D721Med (cell line): ENCODE results near the gene ACAD11.

ENCODE experiments used
- DNase-seq: peaks from one replicate; pipeline ENCODE4 v3.0.0; 2011; ENCODE audit warnings: low spot score; ENCODE audit not compliant: insufficient read length
- FAIRE-seq: peaks from 2 replicates; lab custom pipeline; 2011; peaks lifted over from hg19 to GRCh38; lab: Jason Lieb, UNC
- CTCF ChIP-seq: IDR thresholded peaks from 2 replicates; pipeline ENCODE4 v1.5.1; 2012; ENCODE audit warnings: mild to moderate bottlenecking, control low read depth; ENCODE audit not compliant: insufficient read depth; ENCODE audit errors: missing control alignments

Gene ACAD11

GRCh38 chr3:132659365-132660051, at the start of gene ACAD11:
Gene ACAD11 (minus strand): TSS chr3:132659809. CDS start chr3:132659751, 58 bp downstream.
- peak; percentile 29 for DNase-seq
- FAIRE-seq: no peak

GRCh38 chr3:132703733-132704132, 44.1 kb upstream of the ACAD11 start:
- DNase-seq: no peak
- no peak for FAIRE-seq
- TF ChIP-seq CTCF: no peak

More at GRCh38 chr3:132659365-132660051, at the start of gene ACAD11:
- peak; percentile 58 for TF ChIP-seq CTCF

GRCh38 chr3:132695422-132695821, 35.8 kb upstream of the ACAD11 start:
- TF ChIP-seq CTCF: no peak
- no peak for FAIRE-seq
- DNase-seq: no peak

GRCh38 chr3:132694991-132695390, 35.4 kb upstream of the ACAD11 start:
- DNase-seq: no peak
- no peak for FAIRE-seq
- no peak for TF ChIP-seq CTCF

GRCh38 chr3:132690040-132690439, 30.4 kb upstream of the ACAD11 start:
- no peak for DNase-seq
- TF ChIP-seq CTCF: no peak
- FAIRE-seq: no peak

GRCh38 chr3:132682201-132682600, 22.6 kb upstream of the ACAD11 start:
- DNase-seq (no peak), FAIRE-seq (no peak)
- TF ChIP-seq CTCF: no peak

- TF ChIP-seq CTCF: no peak
- DNase-seq: no peak
- FAIRE-seq: no peak
Measured at GRCh38 chr3:132681421-132681820, 21.8 kb upstream of the ACAD11 start.
